ENCODE measurements around the gene PSMB3.

GRCh38 chr17:38794221-38794620 is 41.7 kb downstream of the PSMB3 start:
- no peak for TF ChIP-seq CTCF (IDR thresholded peaks at IDR 0.05)
- no peak for TF ChIP-seq POLR2AphosphoS5 (IDR thresholded peaks at IDR 0.05; ENCODE audit: low read depth, low read length)
- no peak for TF ChIP-seq SIN3A (IDR thresholded peaks at IDR 0.05; ENCODE audit: borderline replicate concordance, insufficient read depth, low read depth, low read length)
- TF ChIP-seq, protein P1, sequence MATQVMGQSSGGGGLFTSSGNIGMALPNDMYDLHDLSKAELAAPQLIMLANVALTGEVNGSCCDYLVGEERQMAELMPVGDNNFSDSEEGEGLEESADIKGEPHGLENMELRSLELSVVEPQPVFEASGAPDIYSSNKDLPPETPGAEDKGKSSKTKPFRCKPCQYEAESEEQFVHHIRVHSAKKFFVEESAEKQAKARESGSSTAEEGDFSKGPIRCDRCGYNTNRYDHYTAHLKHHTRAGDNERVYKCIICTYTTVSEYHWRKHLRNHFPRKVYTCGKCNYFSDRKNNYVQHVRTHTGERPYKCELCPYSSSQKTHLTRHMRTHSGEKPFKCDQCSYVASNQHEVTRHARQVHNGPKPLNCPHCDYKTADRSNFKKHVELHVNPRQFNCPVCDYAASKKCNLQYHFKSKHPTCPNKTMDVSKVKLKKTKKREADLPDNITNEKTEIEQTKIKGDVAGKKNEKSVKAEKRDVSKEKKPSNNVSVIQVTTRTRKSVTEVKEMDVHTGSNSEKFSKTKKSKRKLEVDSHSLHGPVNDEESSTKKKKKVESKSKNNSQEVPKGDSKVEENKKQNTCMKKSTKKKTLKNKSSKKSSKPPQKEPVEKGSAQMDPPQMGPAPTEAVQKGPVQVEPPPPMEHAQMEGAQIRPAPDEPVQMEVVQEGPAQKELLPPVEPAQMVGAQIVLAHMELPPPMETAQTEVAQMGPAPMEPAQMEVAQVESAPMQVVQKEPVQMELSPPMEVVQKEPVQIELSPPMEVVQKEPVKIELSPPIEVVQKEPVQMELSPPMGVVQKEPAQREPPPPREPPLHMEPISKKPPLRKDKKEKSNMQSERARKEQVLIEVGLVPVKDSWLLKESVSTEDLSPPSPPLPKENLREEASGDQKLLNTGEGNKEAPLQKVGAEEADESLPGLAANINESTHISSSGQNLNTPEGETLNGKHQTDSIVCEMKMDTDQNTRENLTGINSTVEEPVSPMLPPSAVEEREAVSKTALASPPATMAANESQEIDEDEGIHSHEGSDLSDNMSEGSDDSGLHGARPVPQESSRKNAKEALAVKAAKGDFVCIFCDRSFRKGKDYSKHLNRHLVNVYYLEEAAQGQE (IDR thresholded peaks at IDR 0.05; ENCODE audit: insufficient read depth in 1 of 2, low read depth in 2 of 2, low read length in 1 of 2), result no peak
